ENCODE data around the gene PLXDC2.

PLXDC2 gene

GRCh38 chr10:20221356-20221755 lies 405.1 kb downstream of the PLXDC2 start:
- no peak for TF ChIP-seq CTCF (IDR thresholded peaks at IDR 0.05; ENCODE audit: control extremely low read depth, extremely low read depth, low read depth, missing control alignments)
- CTCF ChIA-PET: no interaction called here
- POLR2A ChIA-PET: no interaction called here
- no peak for DNase-seq (ENCODE audit: extremely low spot score)

GRCh38 chr10:20228729-20229128 lies 412.5 kb downstream of the PLXDC2 start:
- POLR2A ChIA-PET: no interaction called here
- TF ChIP-seq CTCF (IDR thresholded peaks at IDR 0.05; ENCODE audit: control extremely low read depth, extremely low read depth, low read depth, missing control alignments): no peak
- CTCF ChIA-PET: no interaction called here
- DNase-seq (ENCODE audit: extremely low spot score): no peak

- ChIA-PET CTCF (no interaction called here), POLR2A (no interaction called here)
- DNase-seq (ENCODE audit: extremely low spot score): no peak
- TF ChIP-seq CTCF (IDR thresholded peaks at IDR 0.05; ENCODE audit: control extremely low read depth, extremely low read depth, low read depth, missing control alignments): no peak
Measured at GRCh38 chr10:20232079-20232705, 416.0 kb downstream of the PLXDC2 start.

GRCh38 chr10:20233423-20233822 lies 417.2 kb downstream of the PLXDC2 start:
- ChIA-PET POLR2A (no interaction called here), CTCF (no interaction called here)
- TF ChIP-seq CTCF (IDR thresholded peaks at IDR 0.05; ENCODE audit: control extremely low read depth, extremely low read depth, low read depth, missing control alignments): no peak
- no peak for DNase-seq (ENCODE audit: extremely low spot score)

- CTCF ChIA-PET: interaction anchor here (2.1 kb wide), 1 partner anchor 54 kb away, joined by 4 read pairs; no protein-coding TSS in a partner anchor
- POLR2A ChIA-PET: no interaction called here
- no peak for DNase-seq (ENCODE audit: extremely low spot score)
- no peak for TF ChIP-seq CTCF (IDR thresholded peaks at IDR 0.05; ENCODE audit: control extremely low read depth, extremely low read depth, low read depth, missing control alignments)
Measured at GRCh38 chr10:20234579-20234978, 418.3 kb downstream of the PLXDC2 start.

GRCh38 chr10:20237091-20237570 lies 420.9 kb downstream of the PLXDC2 start:
- POLR2A ChIA-PET: no interaction called here
- CTCF ChIA-PET: interaction anchor here (1.1 kb wide), 1 partner anchor 11 kb away, joined by 5 read pairs; no protein-coding TSS in a partner anchor
- no peak for DNase-seq (ENCODE audit: extremely low spot score)
- TF ChIP-seq CTCF (IDR thresholded peaks at IDR 0.05; ENCODE audit: control extremely low read depth, extremely low read depth, low read depth, missing control alignments): no peak

Data from GM10248 (cell line).